ENCODE data around the gene MRPS14.

The MRPS14 gene
- 9.0 to 14.3 (median 12.8) reads per million in 3 donors for total RNA-seq

DNA sequence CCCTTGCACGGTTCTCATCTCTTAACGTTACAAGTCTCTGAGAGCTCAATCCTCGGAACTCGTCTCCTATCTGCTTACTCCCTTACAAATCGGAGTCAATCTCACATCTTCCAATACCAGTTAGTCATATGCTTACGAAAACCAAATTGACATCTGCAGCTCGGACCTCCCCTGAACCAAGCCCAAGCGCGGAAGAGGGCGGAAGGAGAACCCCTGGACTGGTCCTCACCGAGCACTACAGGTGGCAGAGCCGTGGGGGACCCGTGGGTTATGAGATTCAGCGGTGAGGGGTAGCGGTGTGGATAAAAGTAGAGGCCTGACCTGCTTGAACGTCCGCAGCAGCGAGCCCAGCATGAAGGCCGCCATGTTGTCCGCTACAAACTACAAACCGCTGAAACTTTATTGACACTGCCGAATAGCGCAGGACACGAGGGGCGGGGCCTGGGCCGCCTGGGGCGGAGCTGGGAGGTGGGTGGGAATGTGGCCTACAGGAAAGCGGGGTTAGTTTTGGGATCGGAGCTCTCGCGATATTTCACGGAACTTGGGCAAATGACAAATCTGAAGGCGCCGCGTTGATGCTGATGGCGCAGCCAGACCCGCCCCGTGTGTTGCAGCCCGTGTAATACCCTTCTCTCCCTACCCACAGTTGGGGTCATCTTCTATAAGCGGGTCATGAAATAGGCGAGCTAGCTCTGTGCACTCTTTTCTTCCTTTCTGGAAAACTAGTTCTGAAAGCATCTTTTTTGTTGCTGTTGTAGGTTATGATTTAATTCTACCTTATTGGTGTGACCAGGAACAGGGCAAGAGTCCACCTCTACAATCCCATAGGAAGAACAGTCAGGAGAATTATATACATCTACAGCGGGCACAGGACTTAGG is at the start of gene MRPS14:
Gene MRPS14, minus strand, starts transcription at position 383 of the 879 bp plus-strand sequence. Its CDS starts 17 bp downstream, at position 366.
- Histone ChIP-seq H3K4me3 (ENCODE audit: insufficient read depth, low read depth, low read length, poor library complexity, severe bottlenecking) (peak within 1 kb of the TSS; percentile 91), H3K27ac (ENCODE audit: insufficient read depth, low read length, poor library complexity, severe bottlenecking) (peak within 1 kb of the TSS; percentile 94), H3K4me1 (ENCODE audit: control insufficient read depth, insufficient read depth, low read length, poor library complexity, severe bottlenecking) (no peaks in the 10 kb centered on the region), H3K9me3 (ENCODE audit: control insufficient read depth, low read length) (no peaks in the 10 kb centered on the region), H3K36me3 (ENCODE audit: control insufficient read depth, insufficient read depth, low read length) (peaks cover 4% of the 10 kb centered on the region), H3K27me3 (replicated peaks; ENCODE audit: control insufficient read depth, insufficient read depth, low read length, poor library complexity, severe bottlenecking) (no peaks in the 10 kb centered on the region)
- DNase-seq: peak; percentile 97

DNA sequence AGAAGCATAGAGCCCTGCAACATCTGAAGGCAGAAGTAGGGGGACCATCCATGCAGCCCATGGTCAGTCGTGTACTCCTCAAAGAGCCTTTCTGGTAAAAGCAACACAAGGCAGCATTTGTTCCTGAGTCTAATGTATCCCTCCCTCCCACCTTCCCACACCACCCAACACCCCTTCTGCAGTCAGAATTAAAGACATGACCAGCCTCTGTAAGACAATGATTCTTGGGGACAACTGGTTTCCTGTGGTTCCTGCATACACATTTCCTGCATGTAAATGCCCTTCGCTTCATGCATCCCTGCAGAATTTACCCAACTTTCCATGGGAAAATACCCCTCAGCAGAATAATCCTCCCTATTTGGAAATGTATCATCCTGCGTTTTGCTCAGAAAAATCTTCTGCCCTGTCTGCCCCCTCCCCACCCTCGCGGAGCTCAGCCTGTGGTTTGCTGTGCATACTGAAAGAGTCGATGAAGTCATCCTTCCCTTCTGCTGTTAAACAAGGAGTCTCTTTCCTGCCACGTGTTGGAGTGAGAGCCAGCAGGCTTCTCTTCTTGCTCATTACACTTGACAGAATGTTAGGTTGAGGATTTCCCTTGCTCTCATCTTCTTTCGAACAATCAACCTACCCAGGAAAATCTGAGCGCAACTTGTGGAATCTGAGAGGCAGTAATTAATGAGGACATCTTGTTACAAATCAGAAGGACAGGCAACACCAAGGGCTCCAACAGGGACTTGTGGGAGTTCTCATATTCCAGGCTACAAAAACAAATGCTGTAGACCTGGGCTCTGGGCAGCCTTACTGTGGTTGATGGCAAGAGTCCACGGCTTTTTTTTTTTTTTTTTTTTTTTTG is 49.1 kb upstream of the MRPS14 start:
- no peak overlapping the region for H3K4me3 ChIP-seq (ENCODE audit: insufficient read depth, low read depth, low read length, poor library complexity, severe bottlenecking)
- no peaks in the 10 kb centered on the region for H3K36me3 ChIP-seq (ENCODE audit: control insufficient read depth, insufficient read depth, low read length)
- no peaks in the 10 kb centered on the region for H3K4me1 ChIP-seq (ENCODE audit: control insufficient read depth, insufficient read depth, low read length, poor library complexity, severe bottlenecking)
- no peaks in the 10 kb centered on the region for H3K9me3 ChIP-seq (ENCODE audit: control insufficient read depth, low read length)
- DNase-seq: no peak
- no peak overlapping the region for H3K27ac ChIP-seq (ENCODE audit: insufficient read depth, low read length, poor library complexity, severe bottlenecking)
- peaks cover 2% of the 10 kb centered on the region for H3K27me3 ChIP-seq (replicated peaks; ENCODE audit: control insufficient read depth, insufficient read depth, low read length, poor library complexity, severe bottlenecking)

DNA sequence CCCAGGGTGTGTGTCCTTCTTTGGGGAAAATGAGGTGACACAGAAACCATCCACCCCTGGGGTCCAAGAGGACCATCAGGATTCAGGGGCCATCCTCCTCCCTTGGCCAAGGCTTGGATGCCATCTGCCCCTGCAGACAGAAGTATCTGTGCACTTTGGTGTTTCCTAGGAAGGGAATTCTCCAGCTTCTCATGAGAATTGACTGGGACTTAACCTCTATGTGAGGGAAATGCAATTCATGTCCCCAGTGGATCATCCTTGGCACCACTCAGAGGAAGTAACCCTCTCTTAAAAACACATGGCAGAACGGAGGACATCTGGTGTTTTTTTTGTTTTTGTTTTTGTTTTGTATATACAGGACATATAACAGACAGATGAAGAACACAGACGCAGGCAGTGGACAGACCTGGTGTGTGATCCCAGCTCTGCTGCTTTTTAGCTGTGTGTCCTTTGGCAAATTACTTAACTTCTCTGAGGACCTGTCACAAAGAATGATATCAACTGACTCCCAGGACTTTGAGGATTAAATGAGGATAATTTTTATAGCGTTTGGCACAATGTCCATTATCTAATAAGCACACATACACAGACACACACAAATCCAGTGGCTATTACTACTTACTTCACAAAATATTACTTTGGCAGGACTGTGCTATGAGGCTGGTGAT is 48.2 kb upstream of the MRPS14 start:
- DNase-seq: no peak
- Histone ChIP-seq H3K4me3 (ENCODE audit: insufficient read depth, low read depth, low read length, poor library complexity, severe bottlenecking) (no peak overlapping the region), H3K36me3 (ENCODE audit: control insufficient read depth, insufficient read depth, low read length) (no peaks in the 10 kb centered on the region), H3K27me3 (replicated peaks; ENCODE audit: control insufficient read depth, insufficient read depth, low read length, poor library complexity, severe bottlenecking) (peaks cover 2% of the 10 kb centered on the region), H3K4me1 (ENCODE audit: control insufficient read depth, insufficient read depth, low read length, poor library complexity, severe bottlenecking) (no peaks in the 10 kb centered on the region), H3K9me3 (ENCODE audit: control insufficient read depth, low read length) (no peaks in the 10 kb centered on the region), H3K27ac (ENCODE audit: insufficient read depth, low read length, poor library complexity, severe bottlenecking) (no peak overlapping the region)

DNA sequence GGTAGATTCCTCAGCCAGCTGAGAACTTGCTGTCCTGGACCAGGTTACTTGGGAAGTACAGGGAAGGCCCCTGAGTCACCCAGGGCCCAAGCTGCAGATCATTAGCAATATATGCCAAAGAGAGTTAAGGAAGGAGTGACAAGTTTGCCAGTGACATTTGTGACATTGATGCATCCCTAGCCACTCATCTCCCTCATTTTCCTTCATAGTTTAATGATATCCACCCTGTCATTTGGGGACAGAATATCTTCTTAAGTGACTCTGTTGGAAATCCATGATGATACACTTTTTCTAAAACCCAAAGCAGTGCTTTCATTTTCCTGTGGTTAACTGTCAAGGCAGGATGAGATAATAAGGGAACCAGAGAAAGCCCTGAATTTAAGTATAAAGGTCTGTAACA is 47.6 kb upstream of the MRPS14 start:
- no peaks in the 10 kb centered on the region for H3K36me3 ChIP-seq (ENCODE audit: control insufficient read depth, insufficient read depth, low read length)
- DNase-seq: no peak
- H3K9me3 ChIP-seq (ENCODE audit: control insufficient read depth, low read length): no peaks in the 10 kb centered on the region
- H3K27me3 ChIP-seq (replicated peaks; ENCODE audit: control insufficient read depth, insufficient read depth, low read length, poor library complexity, severe bottlenecking): peaks cover 2% of the 10 kb centered on the region
- H3K4me3 ChIP-seq (ENCODE audit: insufficient read depth, low read depth, low read length, poor library complexity, severe bottlenecking): no peak overlapping the region
- H3K4me1 ChIP-seq (ENCODE audit: control insufficient read depth, insufficient read depth, low read length, poor library complexity, severe bottlenecking): no peaks in the 10 kb centered on the region
- no peak overlapping the region for H3K27ac ChIP-seq (ENCODE audit: insufficient read depth, low read length, poor library complexity, severe bottlenecking)

DNA sequence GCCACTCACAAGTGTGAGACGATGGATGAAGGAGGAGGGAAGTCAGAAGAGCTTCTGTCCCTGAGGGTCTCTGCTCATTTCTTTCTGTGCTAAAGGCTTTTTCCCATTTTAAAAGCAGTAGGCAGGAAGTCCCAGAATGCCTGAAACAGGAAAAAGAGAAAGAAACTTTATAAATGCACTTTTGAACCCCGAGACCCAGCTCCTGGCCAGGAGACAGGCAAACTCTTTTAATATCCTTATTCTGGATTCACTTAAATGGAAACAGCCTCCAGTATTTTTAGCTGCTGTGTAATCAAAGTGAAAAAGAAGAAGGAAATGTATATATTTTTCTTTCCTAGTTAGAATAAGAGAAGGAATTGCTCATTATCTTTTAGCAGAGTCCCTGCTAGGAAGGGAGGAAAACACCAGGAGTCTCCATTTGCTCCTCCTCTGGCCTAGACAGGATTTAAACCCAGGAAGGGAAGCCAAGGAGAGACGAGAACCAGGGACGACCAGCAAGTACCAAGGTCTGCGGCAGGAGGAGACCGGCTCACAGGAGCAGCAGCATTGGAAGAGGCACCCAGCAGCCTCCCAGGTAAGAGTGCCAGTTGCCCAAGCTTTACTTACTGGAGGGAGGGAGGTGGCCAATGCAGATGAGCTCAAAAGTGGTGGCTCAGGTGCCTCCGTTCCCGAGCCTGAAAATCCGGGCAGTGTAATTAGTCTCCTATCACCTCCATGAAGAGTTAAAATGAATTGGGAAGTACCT is 44.3 kb upstream of the MRPS14 start, which contains the start of gene TNN:
Gene TNN, plus strand, starts transcription at position 472 of the 745 bp plus-strand sequence. CDS start 9,586 bp downstream, outside the sequence.
- no peaks in the 10 kb centered on the region for H3K4me1 ChIP-seq (ENCODE audit: control insufficient read depth, insufficient read depth, low read length, poor library complexity, severe bottlenecking)
- H3K9me3 ChIP-seq (ENCODE audit: control insufficient read depth, low read length): no peaks in the 10 kb centered on the region
- no peaks in the 10 kb centered on the region for H3K36me3 ChIP-seq (ENCODE audit: control insufficient read depth, insufficient read depth, low read length)
- DNase-seq: no peak
- no peak within 1 kb of the TSS for H3K4me3 ChIP-seq (ENCODE audit: insufficient read depth, low read depth, low read length, poor library complexity, severe bottlenecking)
- H3K27ac ChIP-seq (ENCODE audit: insufficient read depth, low read length, poor library complexity, severe bottlenecking): no peak within 1 kb of the TSS
- no peaks in the 10 kb centered on the region for H3K27me3 ChIP-seq (replicated peaks; ENCODE audit: control insufficient read depth, insufficient read depth, low read length, poor library complexity, severe bottlenecking)

DNA sequence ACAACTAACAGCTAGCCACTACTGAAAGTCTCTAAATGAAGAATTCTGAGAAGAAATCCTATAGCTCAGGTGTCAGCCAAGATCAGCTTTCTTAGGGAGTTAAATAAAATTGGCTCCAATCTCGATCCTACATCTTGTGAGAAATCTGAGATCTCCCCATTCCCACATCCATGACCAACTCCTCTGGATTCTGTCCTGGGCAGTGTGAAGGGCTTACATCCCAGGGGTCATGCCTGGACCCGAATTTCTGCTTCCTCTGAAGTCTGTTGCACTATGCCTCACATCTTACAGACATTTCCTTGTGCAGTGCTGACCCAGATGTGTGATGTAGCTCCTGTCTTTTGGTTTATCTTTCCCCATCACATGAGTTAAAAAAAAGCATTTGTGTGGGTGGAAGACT is 39.6 kb upstream of the MRPS14 start:
- Histone ChIP-seq H3K27ac (ENCODE audit: insufficient read depth, low read length, poor library complexity, severe bottlenecking) (no peak overlapping the region), H3K9me3 (ENCODE audit: control insufficient read depth, low read length) (no peaks in the 10 kb centered on the region), H3K4me1 (ENCODE audit: control insufficient read depth, insufficient read depth, low read length, poor library complexity, severe bottlenecking) (no peaks in the 10 kb centered on the region), H3K36me3 (ENCODE audit: control insufficient read depth, insufficient read depth, low read length) (no peaks in the 10 kb centered on the region), H3K4me3 (ENCODE audit: insufficient read depth, low read depth, low read length, poor library complexity, severe bottlenecking) (no peak overlapping the region), H3K27me3 (replicated peaks; ENCODE audit: control insufficient read depth, insufficient read depth, low read length, poor library complexity, severe bottlenecking) (no peaks in the 10 kb centered on the region)
- DNase-seq: no peak

DNA sequence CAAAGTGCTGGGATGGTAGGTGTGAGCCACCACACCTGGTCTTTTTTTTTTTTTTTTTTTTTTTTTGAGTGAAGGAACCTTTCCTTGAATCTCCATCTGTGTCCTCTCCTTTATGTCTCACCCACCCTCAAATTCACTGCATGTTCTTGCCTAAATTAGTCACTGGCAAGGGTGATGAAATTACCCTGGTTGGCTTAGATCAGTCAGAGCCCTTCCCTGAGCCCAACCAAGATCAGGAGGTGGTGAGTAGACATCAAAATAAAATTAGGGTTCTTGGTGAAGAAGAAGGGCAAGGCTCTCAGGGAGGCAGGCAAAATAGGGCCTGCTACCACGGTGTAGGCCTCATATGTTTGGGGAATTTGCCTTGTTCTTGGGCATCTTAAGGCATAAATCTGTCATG is 39.1 kb upstream of the MRPS14 start:
- no peaks in the 10 kb centered on the region for H3K4me1 ChIP-seq (ENCODE audit: control insufficient read depth, insufficient read depth, low read length, poor library complexity, severe bottlenecking)
- no peak overlapping the region for H3K27ac ChIP-seq (ENCODE audit: insufficient read depth, low read length, poor library complexity, severe bottlenecking)
- no peak overlapping the region for H3K4me3 ChIP-seq (ENCODE audit: insufficient read depth, low read depth, low read length, poor library complexity, severe bottlenecking)

DNA sequence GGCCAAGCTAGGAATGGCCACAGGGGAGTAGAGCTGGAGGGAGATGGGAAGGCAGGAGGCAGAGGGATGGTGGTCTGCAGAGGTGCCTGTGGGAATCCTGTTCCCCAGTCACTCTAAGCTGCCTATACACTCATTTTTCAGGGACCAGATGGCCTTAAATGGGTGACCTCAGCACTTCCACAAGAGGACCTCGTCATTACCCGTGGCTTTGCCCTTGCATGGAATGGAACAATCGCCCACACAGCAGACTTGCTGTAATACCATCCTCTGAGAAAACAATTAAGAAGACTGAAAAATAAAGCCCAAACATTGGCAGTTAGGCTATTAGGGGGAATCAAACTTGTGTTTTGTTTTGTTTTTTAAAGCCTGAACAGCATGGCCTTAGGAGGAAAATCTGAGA is 31.5 kb upstream of the MRPS14 start:
- Histone ChIP-seq H3K27me3 (replicated peaks; ENCODE audit: control insufficient read depth, insufficient read depth, low read length, poor library complexity, severe bottlenecking) (no peaks in the 10 kb centered on the region), H3K36me3 (ENCODE audit: control insufficient read depth, insufficient read depth, low read length) (no peaks in the 10 kb centered on the region), H3K9me3 (ENCODE audit: control insufficient read depth, low read length) (no peaks in the 10 kb centered on the region), H3K4me1 (ENCODE audit: control insufficient read depth, insufficient read depth, low read length, poor library complexity, severe bottlenecking) (no peaks in the 10 kb centered on the region), H3K27ac (ENCODE audit: insufficient read depth, low read length, poor library complexity, severe bottlenecking) (no peak overlapping the region), H3K4me3 (ENCODE audit: insufficient read depth, low read depth, low read length, poor library complexity, severe bottlenecking) (no peak overlapping the region)
- no peak for DNase-seq

More for the DNA sequence above, 39.1 kb upstream of the MRPS14 start:
- no peaks in the 10 kb centered on the region for H3K36me3 ChIP-seq (ENCODE audit: control insufficient read depth, insufficient read depth, low read length)
- no peak for DNase-seq
- no peaks in the 10 kb centered on the region for H3K9me3 ChIP-seq (ENCODE audit: control insufficient read depth, low read length)
- H3K27me3 ChIP-seq (replicated peaks; ENCODE audit: control insufficient read depth, insufficient read depth, low read length, poor library complexity, severe bottlenecking): no peaks in the 10 kb centered on the region

DNA sequence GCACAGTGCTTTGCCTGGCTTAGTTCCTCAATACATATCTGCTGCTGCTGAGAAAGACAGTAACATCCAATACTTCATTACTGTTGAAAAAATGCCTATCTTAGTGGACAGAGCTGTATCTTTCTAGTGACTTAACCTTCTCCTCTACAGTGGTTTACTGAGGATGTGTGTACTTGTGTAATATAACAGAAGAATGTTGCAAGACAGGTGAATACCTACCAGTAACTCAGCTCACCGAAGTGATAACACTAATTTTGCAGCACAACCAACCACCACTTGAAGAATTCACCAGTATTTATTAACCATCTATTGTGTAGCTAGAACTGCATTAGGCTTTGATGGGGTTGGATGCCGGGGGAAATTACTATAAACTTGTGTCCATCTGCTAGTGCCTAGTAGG is 27.8 kb upstream of the MRPS14 start:
- Histone ChIP-seq H3K36me3 (ENCODE audit: control insufficient read depth, insufficient read depth, low read length) (no peaks in the 10 kb centered on the region), H3K27ac (ENCODE audit: insufficient read depth, low read length, poor library complexity, severe bottlenecking) (no peak overlapping the region), H3K9me3 (ENCODE audit: control insufficient read depth, low read length) (no peaks in the 10 kb centered on the region), H3K4me3 (ENCODE audit: insufficient read depth, low read depth, low read length, poor library complexity, severe bottlenecking) (no peak overlapping the region), H3K4me1 (ENCODE audit: control insufficient read depth, insufficient read depth, low read length, poor library complexity, severe bottlenecking) (no peaks in the 10 kb centered on the region), H3K27me3 (replicated peaks; ENCODE audit: control insufficient read depth, insufficient read depth, low read length, poor library complexity, severe bottlenecking) (no peaks in the 10 kb centered on the region)
- no peak for DNase-seq
